ENCODE results near the gene UVSSA. TPM values are rescaled to one million over a fixed set of nuclear protein-coding genes. Genes with fewer than 3 reads are reported as not detected.

Gene UVSSA
- total RNA-seq, 2 donors from 2014 or later = 50.4 to 61.6 TPM

DNA sequence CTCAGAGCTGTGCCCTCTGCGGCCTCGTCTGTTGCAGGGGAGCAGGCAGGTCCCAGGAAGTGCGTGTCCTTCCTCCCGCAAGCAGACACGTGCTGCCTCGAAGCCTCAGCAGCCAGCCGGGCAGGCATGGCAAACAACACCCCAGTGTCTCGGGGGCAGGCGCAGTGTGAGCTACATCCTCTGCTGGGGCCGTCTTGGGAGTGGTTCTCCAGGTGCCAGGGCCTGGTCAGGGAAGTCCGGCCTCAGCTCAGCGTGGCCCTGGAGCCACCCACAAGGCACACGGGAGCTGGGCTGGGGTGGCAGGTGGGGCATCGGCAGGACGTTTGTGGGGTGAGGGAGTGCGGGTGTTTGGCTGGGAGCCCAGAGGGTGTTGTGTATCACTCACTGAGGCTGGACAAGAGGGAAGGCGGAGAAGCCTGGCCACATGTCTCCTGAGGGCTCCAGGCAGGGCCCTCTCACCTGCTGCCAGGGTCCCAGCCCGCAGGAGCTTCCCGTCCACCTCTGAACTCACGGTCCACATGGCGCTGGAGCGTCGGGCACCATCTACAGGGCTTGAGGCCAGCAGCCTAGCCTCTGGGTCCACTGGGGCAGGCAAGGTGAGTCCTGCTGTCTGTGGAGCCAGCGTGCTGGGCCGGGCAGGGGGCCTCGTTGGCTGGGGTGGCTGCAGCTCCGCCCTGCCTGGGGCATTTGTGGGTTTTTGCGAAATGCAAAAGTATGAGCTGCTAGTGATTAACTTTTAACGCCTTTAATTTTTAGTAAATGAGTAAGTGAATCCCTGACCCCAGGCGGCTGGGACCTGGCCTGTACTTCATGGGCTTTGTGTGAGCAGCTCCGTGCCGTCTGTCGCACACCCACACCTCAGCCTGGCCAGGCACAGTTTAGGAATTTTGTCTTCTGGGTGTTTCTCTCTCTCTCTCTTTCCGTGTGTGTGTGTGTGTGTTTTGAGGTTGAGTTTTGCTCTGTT lies 17.3 kb upstream of the UVSSA start:
- no peak overlapping the region for H3K4me3 Mint-ChIP-seq
- peaks cover 36% of the 10 kb centered on the region for H3K36me3 Mint-ChIP-seq (ENCODE audit: low read depth)
- H3K27ac Mint-ChIP-seq = peak overlapping the region; percentile 44
- H3K9me3 Mint-ChIP-seq = no peaks in the 10 kb centered on the region
- 93 to 94% methylated on average over 18 to 34 of the region's 34 CpGs for WGBS, 2 experiments (ENCODE audit: insufficient coverage in 1 of 2, insufficient read length in 1 of 2)
- Histone ChIP-seq H3K27me3 (ENCODE audit: control insufficient read depth, insufficient read depth, low read length, poor library complexity, severe bottlenecking) (no peaks in the 10 kb centered on the region), H3K4me1 (ENCODE audit: control insufficient read depth, insufficient read depth, low read length) (no peaks in the 10 kb centered on the region), H3K4me3 (ENCODE audit: low read length) (no peak overlapping the region), H3K36me3 (ENCODE audit: control insufficient read depth, insufficient read depth, low read length) (peaks cover 16% of the 10 kb centered on the region), H3K9me3 (ENCODE audit: control insufficient read depth, low read length) (no peaks in the 10 kb centered on the region), H3K9ac (ENCODE audit: extremely low read depth, low read length, poor library complexity, severe bottlenecking) (no peak overlapping the region), H3K27ac (ENCODE audit: low read depth, low read length) (no peak overlapping the region)
- no peak for DNase-seq
- TF ChIP-seq, protein P1, sequence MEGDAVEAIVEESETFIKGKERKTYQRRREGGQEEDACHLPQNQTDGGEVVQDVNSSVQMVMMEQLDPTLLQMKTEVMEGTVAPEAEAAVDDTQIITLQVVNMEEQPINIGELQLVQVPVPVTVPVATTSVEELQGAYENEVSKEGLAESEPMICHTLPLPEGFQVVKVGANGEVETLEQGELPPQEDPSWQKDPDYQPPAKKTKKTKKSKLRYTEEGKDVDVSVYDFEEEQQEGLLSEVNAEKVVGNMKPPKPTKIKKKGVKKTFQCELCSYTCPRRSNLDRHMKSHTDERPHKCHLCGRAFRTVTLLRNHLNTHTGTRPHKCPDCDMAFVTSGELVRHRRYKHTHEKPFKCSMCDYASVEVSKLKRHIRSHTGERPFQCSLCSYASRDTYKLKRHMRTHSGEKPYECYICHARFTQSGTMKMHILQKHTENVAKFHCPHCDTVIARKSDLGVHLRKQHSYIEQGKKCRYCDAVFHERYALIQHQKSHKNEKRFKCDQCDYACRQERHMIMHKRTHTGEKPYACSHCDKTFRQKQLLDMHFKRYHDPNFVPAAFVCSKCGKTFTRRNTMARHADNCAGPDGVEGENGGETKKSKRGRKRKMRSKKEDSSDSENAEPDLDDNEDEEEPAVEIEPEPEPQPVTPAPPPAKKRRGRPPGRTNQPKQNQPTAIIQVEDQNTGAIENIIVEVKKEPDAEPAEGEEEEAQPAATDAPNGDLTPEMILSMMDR (conservative IDR thresholded peaks at IDR 0.05) = no peak
- H3K4me1 Mint-ChIP-seq = no peaks in the 10 kb centered on the region
- H3K27me3 Mint-ChIP-seq (ENCODE audit: insufficient read depth) = no peaks in the 10 kb centered on the region

DNA sequence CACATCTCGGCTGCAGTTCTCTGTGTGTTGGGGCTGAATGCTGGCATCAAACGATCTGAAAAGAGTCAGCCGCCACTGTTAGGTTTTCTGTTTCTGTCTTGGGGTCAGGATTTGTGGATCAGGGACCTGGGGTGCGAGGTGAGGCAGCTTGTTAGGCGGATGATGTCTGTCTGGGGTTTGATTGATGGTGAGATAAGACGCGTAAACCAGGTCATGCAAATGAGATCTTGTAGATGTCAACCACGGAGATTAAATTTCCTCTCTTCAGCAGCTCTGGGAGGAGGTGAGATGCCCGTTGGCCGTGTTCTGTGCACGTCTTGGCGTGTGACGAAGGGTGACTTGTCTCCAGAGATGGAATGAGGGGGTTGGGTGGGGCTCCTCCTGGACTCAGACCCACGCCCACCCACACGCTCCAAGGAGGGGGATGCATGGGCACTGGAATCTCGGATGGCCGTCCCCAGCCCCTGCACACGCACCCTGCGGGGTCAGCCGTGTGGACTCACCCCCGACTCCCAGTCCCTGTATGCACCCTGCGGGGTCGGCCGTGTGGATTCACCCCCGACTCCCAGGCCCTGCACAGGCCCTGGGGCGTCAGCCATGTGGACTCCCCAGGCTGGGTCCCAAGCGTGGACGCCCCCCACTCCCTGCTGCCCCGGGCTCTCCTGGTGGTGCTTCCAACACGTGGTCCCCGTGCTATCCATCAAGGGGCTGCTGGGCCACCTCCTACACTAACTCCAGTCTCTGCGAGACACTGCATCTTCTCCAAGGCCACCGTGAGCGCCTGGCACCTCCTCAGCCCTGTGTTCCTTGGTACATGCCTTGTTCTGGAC lies 16.0 kb upstream of the UVSSA start:
- Mint-ChIP-seq H3K27ac (no peak overlapping the region), H3K27me3 (ENCODE audit: insufficient read depth) (no peaks in the 10 kb centered on the region), H3K4me3 (no peak overlapping the region), H3K36me3 (ENCODE audit: low read depth) (peaks cover 43% of the 10 kb centered on the region), H3K4me1 (no peaks in the 10 kb centered on the region), H3K9me3 (no peaks in the 10 kb centered on the region)
- TF ChIP-seq, protein P1 (conservative IDR thresholded peaks at IDR 0.05) = no peak
- no peaks in the 10 kb centered on the region for H3K9me3 ChIP-seq (ENCODE audit: control insufficient read depth, low read length)
- no peak for DNase-seq
- 91 to 94% methylated on average over 25 to 34 of the region's 34 CpGs for WGBS, 2 experiments (ENCODE audit: insufficient coverage in 1 of 2, insufficient read length in 1 of 2)
- no peaks in the 10 kb centered on the region for H3K4me1 ChIP-seq (ENCODE audit: control insufficient read depth, insufficient read depth, low read length)
- H3K9ac ChIP-seq (ENCODE audit: extremely low read depth, low read length, poor library complexity, severe bottlenecking) = no peak overlapping the region
- H3K27me3 ChIP-seq (ENCODE audit: control insufficient read depth, insufficient read depth, low read length, poor library complexity, severe bottlenecking) = no peaks in the 10 kb centered on the region
- H3K4me3 ChIP-seq (ENCODE audit: low read length) = no peak overlapping the region
- peaks cover 23% of the 10 kb centered on the region for H3K36me3 ChIP-seq (ENCODE audit: control insufficient read depth, insufficient read depth, low read length)
- H3K27ac ChIP-seq (ENCODE audit: low read depth, low read length) = no peak overlapping the region

DNA sequence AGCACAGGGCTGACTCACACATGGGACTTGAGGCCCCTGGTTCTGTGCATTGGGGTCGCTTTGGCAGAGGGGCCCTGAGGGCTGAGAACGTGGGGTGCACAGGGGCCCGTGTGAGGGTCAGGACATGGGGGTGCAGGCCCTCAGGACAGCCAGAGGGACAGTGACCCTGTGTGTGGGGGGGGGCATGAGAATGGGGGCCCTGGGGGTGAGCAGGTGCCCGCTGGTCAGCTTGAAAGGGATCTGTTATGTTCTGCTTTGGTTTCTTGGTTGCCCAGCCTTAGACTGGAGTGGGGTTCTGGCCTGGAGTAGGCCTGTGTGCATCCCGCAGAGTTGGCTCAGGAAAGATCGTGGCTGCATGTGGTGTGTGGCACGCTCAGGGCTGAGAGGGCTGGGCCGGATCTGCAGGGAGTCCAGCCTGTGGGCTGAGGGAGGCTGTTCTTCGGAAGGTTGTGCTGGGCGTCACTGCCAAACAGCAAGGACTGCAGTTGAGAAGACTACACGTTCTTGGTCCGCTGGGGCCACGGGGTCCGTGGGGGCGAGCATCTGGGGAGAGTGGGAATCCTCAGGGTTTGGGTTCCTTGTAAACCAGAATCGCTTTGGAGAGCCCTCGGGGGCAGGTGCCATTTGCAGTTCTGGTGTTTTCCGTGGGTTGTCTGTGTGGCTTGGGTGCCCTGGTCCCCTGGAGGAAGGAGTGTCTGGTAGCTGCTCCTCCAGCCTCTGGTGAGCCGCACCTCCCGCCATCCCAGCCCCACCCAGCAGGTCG lies 15.2 kb upstream of the UVSSA start:
- Mint-ChIP-seq H3K27ac (peak overlapping the region; percentile 81), H3K4me3 (no peak overlapping the region), H3K36me3 (ENCODE audit: low read depth) (peaks cover 47% of the 10 kb centered on the region), H3K9me3 (no peaks in the 10 kb centered on the region), H3K4me1 (no peaks in the 10 kb centered on the region), H3K27me3 (ENCODE audit: insufficient read depth) (no peaks in the 10 kb centered on the region)
- TF ChIP-seq, protein P1 (conservative IDR thresholded peaks at IDR 0.05) = no peak
- no peaks in the 10 kb centered on the region for H3K4me1 ChIP-seq (ENCODE audit: control insufficient read depth, insufficient read depth, low read length)
- H3K4me3 ChIP-seq (ENCODE audit: low read length) = no peak overlapping the region
- H3K9ac ChIP-seq (ENCODE audit: extremely low read depth, low read length, poor library complexity, severe bottlenecking) = no peak overlapping the region
- peaks cover 30% of the 10 kb centered on the region for H3K36me3 ChIP-seq (ENCODE audit: control insufficient read depth, insufficient read depth, low read length)
- H3K27me3 ChIP-seq (ENCODE audit: control insufficient read depth, insufficient read depth, low read length, poor library complexity, severe bottlenecking) = no peaks in the 10 kb centered on the region
- no peak for DNase-seq
- WGBS, 2 experiments (ENCODE audit: insufficient coverage in 1 of 2, insufficient read length in 1 of 2) = 93 to 94% methylated on average over 13 to 21 of the region's 21 CpGs
- no peak overlapping the region for H3K27ac ChIP-seq (ENCODE audit: low read depth, low read length)
- no peaks in the 10 kb centered on the region for H3K9me3 ChIP-seq (ENCODE audit: control insufficient read depth, low read length)
